ENCODE results near the gene TEX52. TPM values are rescaled to one million over a fixed set of nuclear protein-coding genes. Genes with fewer than 3 reads are reported as not detected.

Gene TEX52
- polyA plus RNA-seq, 1 donor from 2014 or later = not detected

DNA sequence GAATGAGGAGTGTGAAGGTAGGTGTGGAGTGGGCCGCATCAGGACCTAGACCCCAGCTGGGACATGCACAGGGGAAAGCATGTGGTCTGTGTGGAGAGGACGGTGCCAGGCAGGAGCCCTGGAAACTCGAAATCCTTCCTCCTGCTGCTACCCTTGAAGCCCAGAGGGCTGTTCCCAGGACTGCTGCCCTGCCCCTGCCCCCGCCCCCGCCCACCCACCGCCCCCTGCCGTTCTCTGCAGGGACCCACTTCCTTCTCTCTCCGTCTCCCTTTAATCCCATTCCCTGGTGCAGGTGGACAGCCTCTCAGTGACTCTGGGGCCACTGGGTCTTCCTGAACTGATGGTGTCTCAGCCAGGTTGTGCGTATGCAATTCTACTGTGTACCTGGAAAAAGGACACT, 36.4 kb downstream of the TEX52 start:
- no peaks in the 10 kb centered on the region for H3K9me2 ChIP-seq (ENCODE audit: insufficient read depth, low read length)
- H3K4me3 ChIP-seq (ENCODE audit: low read length) = no peak overlapping the region
- H3K9me3 ChIP-seq (ENCODE audit: low read length) = no peaks in the 10 kb centered on the region
- H3K4me2 ChIP-seq (ENCODE audit: low read length) = no peak overlapping the region
- no peak overlapping the region for H3K27ac ChIP-seq (ENCODE audit: low read length)
- no peaks in the 10 kb centered on the region for H4K20me1 ChIP-seq (ENCODE audit: insufficient read depth)
- no peaks in the 10 kb centered on the region for H3F3A ChIP-seq (ENCODE audit: insufficient read depth, low read length, poor library complexity, severe bottlenecking)
- no peaks in the 10 kb centered on the region for H3K36me3 ChIP-seq (ENCODE audit: insufficient read depth, low read length)
- no peak overlapping the region for H3K9ac ChIP-seq (ENCODE audit: low read length)
- TF ChIP-seq EP300 (conservative IDR thresholded peaks at IDR 0.05; ENCODE audit: poor library complexity, severe bottlenecking) (no peak), CTCF (IDR thresholded peaks at IDR 0.05; ENCODE audit: poor library complexity, severe bottlenecking) (no peak), SMC3 (conservative IDR thresholded peaks at IDR 0.05; ENCODE audit: poor library complexity) (no peak), POLR2AphosphoS5 (IDR thresholded peaks at IDR 0.05) (no peak), EZH2 (IDR thresholded peaks at IDR 0.05; ENCODE audit: borderline replicate concordance, insufficient read depth, low read length, poor library complexity, severe bottlenecking) (no peak), RAD21 (conservative IDR thresholded peaks at IDR 0.05) (no peak), TAF1 (IDR thresholded peaks at IDR 0.05; ENCODE audit: low read depth) (no peak), REST (IDR thresholded peaks at IDR 0.05; ENCODE audit: borderline replicate concordance) (no peak), MXI1 (conservative IDR thresholded peaks at IDR 0.05; ENCODE audit: poor library complexity, severe bottlenecking) (no peak)
- H3K27me3 ChIP-seq (ENCODE audit: insufficient read depth, low read depth, low read length) = no peaks in the 10 kb centered on the region
- H3K79me2 ChIP-seq (replicated peaks; ENCODE audit: insufficient read depth, low read length) = no peaks in the 10 kb centered on the region
- no peak overlapping the region for H2AFZ ChIP-seq (ENCODE audit: low read depth, low read length)

- no peak for TF ChIP-seq POLR2AphosphoS5 (IDR thresholded peaks at IDR 0.05)
- no peak for TF ChIP-seq EZH2 (IDR thresholded peaks at IDR 0.05; ENCODE audit: borderline replicate concordance, insufficient read depth, low read length, poor library complexity, severe bottlenecking)
- no peak for TF ChIP-seq RAD21 (conservative IDR thresholded peaks at IDR 0.05)
- no peak for TF ChIP-seq REST (IDR thresholded peaks at IDR 0.05; ENCODE audit: borderline replicate concordance)
- TF ChIP-seq CTCF (IDR thresholded peaks at IDR 0.05; ENCODE audit: poor library complexity, severe bottlenecking) = no peak
- TF ChIP-seq MXI1 (conservative IDR thresholded peaks at IDR 0.05; ENCODE audit: poor library complexity, severe bottlenecking) = no peak
- TF ChIP-seq SMC3 (conservative IDR thresholded peaks at IDR 0.05; ENCODE audit: poor library complexity) = no peak
- TF ChIP-seq TAF1 (IDR thresholded peaks at IDR 0.05; ENCODE audit: low read depth) = no peak
- TF ChIP-seq EP300 (conservative IDR thresholded peaks at IDR 0.05; ENCODE audit: poor library complexity, severe bottlenecking) = no peak
- no peaks in the 10 kb centered on the region for H3K79me2 ChIP-seq (replicated peaks; ENCODE audit: insufficient read depth, low read length)
- no peaks in the 10 kb centered on the region for H3K36me3 ChIP-seq (ENCODE audit: insufficient read depth, low read length)
- H3K4me2 ChIP-seq (ENCODE audit: low read length) = no peak overlapping the region
- no peaks in the 10 kb centered on the region for H3F3A ChIP-seq (ENCODE audit: insufficient read depth, low read length, poor library complexity, severe bottlenecking)
- H3K9me2 ChIP-seq (ENCODE audit: insufficient read depth, low read length) = no peaks in the 10 kb centered on the region
- H3K27ac ChIP-seq (ENCODE audit: low read length) = no peak overlapping the region
- no peaks in the 10 kb centered on the region for H3K9me3 ChIP-seq (ENCODE audit: low read length)
- no peak overlapping the region for H2AFZ ChIP-seq (ENCODE audit: low read depth, low read length)
- no peak overlapping the region for H3K4me3 ChIP-seq (ENCODE audit: low read length)
- H4K20me1 ChIP-seq (ENCODE audit: insufficient read depth) = no peaks in the 10 kb centered on the region
- no peaks in the 10 kb centered on the region for H3K27me3 ChIP-seq (ENCODE audit: insufficient read depth, low read depth, low read length)
- no peak overlapping the region for H3K9ac ChIP-seq (ENCODE audit: low read length)
Measured at GRCh38 chr12:2819810-2820209, 37.0 kb downstream of the TEX52 start.
